Uterus (tissue), 2 donors: ENCODE data around the gene PACSIN2.

Experiments
- CTCF ChIP-seq, 4 experiments: fragments of 200-600 bp in 2 of 4; fragments of 450-650 bp in 2 of 4; sonication (generic) in 2 of 4; IDR thresholded peaks; one replicate each; pipeline ENCODE4 v1.5.1; 2016 to 2019; ENCODE audit warnings: antibody characterized with exemption in 4 of 4, mild to moderate bottlenecking in 2 of 4, moderate library complexity in 1 of 4
- POLR2A ChIP-seq, 2 donors: fragments of 450-650 bp; IDR thresholded peaks; one replicate each; pipeline ENCODE4 v1.6.1; 2016; ENCODE audit warnings: antibody characterized with exemption in 2 of 2, mild to moderate bottlenecking in 1 of 2, moderate library complexity in 1 of 2

- no peak for TF ChIP-seq POLR2A (IDR thresholded peaks at IDR 0.05)
- TF ChIP-seq CTCF (IDR thresholded peaks at IDR 0.05), result no peak
These were observed 21.2 kb downstream of the PACSIN2 start for GRCh38 chr22:42993651-42994275.
